SK-N-SH (cell line): Measurements from ENCODE around the gene PRKN. TPM values are rescaled to one million over a fixed set of nuclear protein-coding genes. Genes with fewer than 3 reads are reported as not detected.

Experiments
- CTCF ChIA-PET: fragments of 300-600, 350-600 bp; formaldehyde crosslinking; extraction: SDS; loops from one replicate; lab custom pipeline; 2021; lab: Yijun Ruan, JAX
- POLR2A ChIA-PET: fragments of 350-600 bp; sonication (Branson Sonifier 250); formaldehyde crosslinking; extraction: SDS; loops from one replicate; lab custom pipeline; 2020; ENCODE audit warnings: antibody characterized with exemption, inconsistent platforms; lab: Yijun Ruan, JAX
- DNase-seq: peaks from one replicate; pipeline ENCODE4 v3.0.0; 2012
- H2AFZ ChIP-seq: fragments of 200-600 bp; sonication (generic); 2 replicates; pipeline ENCODE4 v1.8.1; 2016; ENCODE audit warnings: antibody characterized with exemption, mild to moderate bottlenecking, low read depth
- H3F3A ChIP-seq: fragments of 200-600 bp; sonication (generic); replicated peaks from 2 replicates; pipeline ENCODE3; 2016; ENCODE audit warnings: antibody characterized with exemption, mild to moderate bottlenecking; ENCODE audit not compliant: insufficient read depth
- H3K27ac ChIP-seq, 2 experiments: fragments of 200-500 bp in 1 of 2; fragments of 200-600 bp in 1 of 2; sonication (Bioruptor generic) in 1 of 2; sonication (generic), shearing (Covaris generic) in 1 of 2; 2 replicates each; pipeline versions ENCODE4 v1.5.1 to v1.6.1; 2014 to 2016; ENCODE audit warnings: low read depth in 2 of 2, inconsistent platforms in 1 of 2, low read length in 1 of 2, mild to moderate bottlenecking in 1 of 2, mixed read lengths in 1 of 2
- H3K27me3 ChIP-seq: fragments of 200-600 bp; sonication (generic), shearing (Covaris generic); 2 replicates; pipeline ENCODE4 v1.6.1; 2016; ENCODE audit warnings: mixed run types; ENCODE audit not compliant: insufficient read depth
- H3K36me3 ChIP-seq, 2 experiments: fragments of 200-500 bp in 1 of 2; fragments of 200-600 bp in 1 of 2; sonication (Bioruptor generic) in 1 of 2; sonication (generic) in 1 of 2; replicated peaks in 1 of 2; 2 replicates each; pipeline versions ENCODE3 to v1.5.1; 2014 to 2016; ENCODE audit warnings: low read length in 1 of 2, mild to moderate bottlenecking in 1 of 2; ENCODE audit not compliant: insufficient read depth in 2 of 2, control insufficient read depth in 1 of 2
- H3K4me1 ChIP-seq, 2 experiments: fragments of 200-500 bp in 1 of 2; fragments of 200-600 bp in 1 of 2; sonication (Bioruptor generic) in 1 of 2; sonication (generic), shearing (Covaris generic) in 1 of 2; 2 replicates each; pipeline versions ENCODE4 v1.5.1 to v1.6.1; 2014 to 2016; ENCODE audit warnings: low read depth in 1 of 2, low read length in 1 of 2, mixed run types in 1 of 2; ENCODE audit not compliant: insufficient read depth in 2 of 2, control insufficient read depth in 1 of 2
- H3K4me2 ChIP-seq: fragments of 200-600 bp; sonication (generic), shearing (Covaris generic); 2 replicates; pipeline ENCODE4 v1.6.1; 2017; ENCODE audit warnings: mixed run types
- H3K4me3 ChIP-seq, 2 experiments: fragments of 200-500 bp in 1 of 2; fragments of 200-600 bp in 1 of 2; sonication (Bioruptor generic) in 1 of 2; sonication (generic), shearing (Covaris generic) in 1 of 2; 2 replicates each; pipeline versions ENCODE4 v1.5.1 to v1.8.1; 2014 to 2016; ENCODE audit warnings: low read depth in 2 of 2, inconsistent platforms in 1 of 2, low read length in 1 of 2, mild to moderate bottlenecking in 1 of 2, mixed read lengths in 1 of 2, moderate library complexity in 1 of 2
- H3K79me2 ChIP-seq: fragments of 200-600 bp; sonication (generic); 2 replicates; pipeline ENCODE4 v1.8.1; 2017; ENCODE audit warnings: mild to moderate bottlenecking; ENCODE audit not compliant: insufficient read depth
- H3K9ac ChIP-seq: fragments of 200-600 bp; sonication (generic); 2 replicates; pipeline ENCODE4 v1.6.1; 2017; ENCODE audit warnings: mixed run types
- H3K9me2 ChIP-seq: fragments of 200-600 bp; sonication (generic); 2 replicates; pipeline ENCODE4 v1.6.1; 2017; ENCODE audit warnings: mixed run types
- H3K9me3 ChIP-seq: fragments of 200-600 bp; sonication (generic); 2 replicates; pipeline ENCODE4 v1.6.1; 2017; ENCODE audit warnings: mixed run types, mild to moderate bottlenecking, moderate library complexity
- H4K20me1 ChIP-seq: fragments of 200-600 bp; sonication (generic); 2 replicates; pipeline ENCODE4 v1.6.1; 2017; ENCODE audit warnings: mild to moderate bottlenecking, mixed run types; ENCODE audit not compliant: insufficient read depth
- CHD2 ChIP-seq: fragments of 150-350 bp; IDR thresholded peaks from 2 replicates; pipeline ENCODE4 v1.6.1; 2018; ENCODE audit warnings: low read length; ENCODE audit not compliant: partially characterized antibody
- EZH2phosphoT487 ChIP-seq: fragments of 200-600 bp; sonication (generic); IDR thresholded peaks from 2 replicates; pipeline ENCODE4 v1.6.1; 2017; ENCODE audit warnings: low read depth, mixed run types, mild to moderate bottlenecking, antibody characterized with exemption, moderate library complexity, borderline replicate concordance
- FOXM1 ChIP-seq: IDR thresholded peaks from 2 replicates; pipeline ENCODE4 v1.4.0; 2012; ENCODE audit warnings: low read depth, mild to moderate bottlenecking
- GABPA ChIP-seq: IDR thresholded peaks from 2 replicates; pipeline ENCODE4 v1.4.0; 2012; ENCODE audit warnings: low read depth, mild to moderate bottlenecking
- GATA2 ChIP-seq: sonication (generic); formaldehyde crosslinking; IDR thresholded peaks from 2 replicates; pipeline ENCODE4 v1.5.0; 2020; ENCODE audit warnings: mild to moderate bottlenecking, missing genetic modification reagents
- JUND ChIP-seq: IDR thresholded peaks from 2 replicates; pipeline ENCODE4 v1.4.0; 2012
- MXI1 ChIP-seq: IDR thresholded peaks from 2 replicates; pipeline ENCODE4 v1.6.1; 2012; ENCODE audit warnings: mild to moderate bottlenecking, low read depth, low read length, improper control_type of control experiment
- NRF1 ChIP-seq: IDR thresholded peaks from 2 replicates; pipeline ENCODE4 v1.6.1; 2012; ENCODE audit warnings: low read depth, mild to moderate bottlenecking, low read length
- POLR2AphosphoS5 ChIP-seq: IDR thresholded peaks from 2 replicates; pipeline ENCODE4 v1.6.1; 2012; ENCODE audit warnings: low read depth, low read length
- RAD21 ChIP-seq: IDR thresholded peaks from 2 replicates; pipeline ENCODE4 v1.6.1; 2012; ENCODE audit warnings: mild to moderate bottlenecking, low read length
- RXRA ChIP-seq: IDR thresholded peaks from 2 replicates; pipeline ENCODE4 v1.4.0; 2012; ENCODE audit warnings: low read depth, mild to moderate bottlenecking, borderline replicate concordance
- YY1 ChIP-seq: IDR thresholded peaks from 2 replicates; pipeline ENCODE4 v1.4.0; 2012; ENCODE audit warnings: low read depth, mild to moderate bottlenecking
- WGBS: methylation state at CpG from one replicate; pipeline ENCODE4 v1.1.6; 2017; ENCODE audit warnings: low lambda C conversion rate; 5-methylcytosine and 5-hydroxymethylcytosine counted together
- polyA plus RNA-seq, 3 experiments: library from polyadenylated mRNA; depleted of rRNA; stranded (reverse); fragments of >200 nt; gene quantifications; 2 replicates each; pipeline ENCODE4 v1.2.3, GENCODE V29; 2012
- TF ChIP-seq, protein P1 (sequence below): IDR thresholded peaks from 2 replicates; pipeline ENCODE4 v1.6.1; 2012; ENCODE audit warnings: mild to moderate bottlenecking, low read depth, low read length, moderate library complexity
- TF ChIP-seq, protein P2 (sequence below): IDR thresholded peaks from 2 replicates; pipeline ENCODE4 v1.4.0; 2012; ENCODE audit warnings: low read depth, borderline replicate concordance
- TF ChIP-seq, protein P3 (sequence below): IDR thresholded peaks from 2 replicates; pipeline ENCODE4 v1.4.0; 2012; ENCODE audit warnings: low read depth
- TF ChIP-seq, protein P4 (sequence below): IDR thresholded peaks from 2 replicates; pipeline ENCODE4 v1.4.0; 2012; ENCODE audit warnings: low read depth, borderline replicate concordance
- TF ChIP-seq, protein P5 (sequence below): fragments of 200-600 bp; sonication (generic); IDR thresholded peaks from 2 replicates; pipeline ENCODE4 v1.6.1; 2017; ENCODE audit warnings: antibody characterized with exemption, mild to moderate bottlenecking, moderate library complexity

Gene PRKN
- polyA plus RNA-seq, 1 of the 3 experiments (the other 2 are of a cell fraction), result 0.76 TPM

DNA sequence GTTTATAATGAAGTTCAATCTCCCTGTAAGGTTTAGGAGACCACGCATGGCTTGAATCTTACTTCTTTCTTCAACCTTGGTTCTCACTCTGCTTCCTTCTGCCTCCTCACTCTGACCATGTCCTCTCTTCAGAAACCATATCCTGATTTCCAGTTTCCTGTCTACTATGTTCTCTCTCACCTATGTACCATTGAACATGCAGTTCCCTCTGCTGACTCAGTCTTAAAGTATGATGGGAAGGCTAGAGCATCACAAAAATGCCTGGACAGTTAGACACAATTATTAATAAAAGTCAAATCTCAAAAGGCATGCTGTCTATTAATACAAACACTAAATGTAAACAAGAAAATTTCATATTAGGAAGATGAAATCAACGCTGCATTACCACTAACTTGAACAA, 151.6 kb downstream of the PRKN start:
- no peak for DNase-seq
- H3K4me1 ChIP-seq, result no peaks in the 10 kb centered on the region
- H3K27ac ChIP-seq, result no peak overlapping the region
- WGBS, result 50% methylated on average over 2 of the region's 2 CpGs
- H2AFZ ChIP-seq, result no peak overlapping the region
- H3K9me2 ChIP-seq, result no peaks in the 10 kb centered on the region
- no peak overlapping the region for H3K9ac ChIP-seq
- no peak for TF ChIP-seq CHD2
- no peak for TF ChIP-seq YY1
- no peak for TF ChIP-seq RAD21
- TF ChIP-seq JUND, result no peak
- TF ChIP-seq GATA2 (CRISPR knock-in tag), result no peak
- TF ChIP-seq RXRA, result no peak
- TF ChIP-seq EZH2phosphoT487, result no peak
- TF ChIP-seq POLR2AphosphoS5, result no peak
- no peak for TF ChIP-seq MXI1
- TF ChIP-seq, protein P1, sequence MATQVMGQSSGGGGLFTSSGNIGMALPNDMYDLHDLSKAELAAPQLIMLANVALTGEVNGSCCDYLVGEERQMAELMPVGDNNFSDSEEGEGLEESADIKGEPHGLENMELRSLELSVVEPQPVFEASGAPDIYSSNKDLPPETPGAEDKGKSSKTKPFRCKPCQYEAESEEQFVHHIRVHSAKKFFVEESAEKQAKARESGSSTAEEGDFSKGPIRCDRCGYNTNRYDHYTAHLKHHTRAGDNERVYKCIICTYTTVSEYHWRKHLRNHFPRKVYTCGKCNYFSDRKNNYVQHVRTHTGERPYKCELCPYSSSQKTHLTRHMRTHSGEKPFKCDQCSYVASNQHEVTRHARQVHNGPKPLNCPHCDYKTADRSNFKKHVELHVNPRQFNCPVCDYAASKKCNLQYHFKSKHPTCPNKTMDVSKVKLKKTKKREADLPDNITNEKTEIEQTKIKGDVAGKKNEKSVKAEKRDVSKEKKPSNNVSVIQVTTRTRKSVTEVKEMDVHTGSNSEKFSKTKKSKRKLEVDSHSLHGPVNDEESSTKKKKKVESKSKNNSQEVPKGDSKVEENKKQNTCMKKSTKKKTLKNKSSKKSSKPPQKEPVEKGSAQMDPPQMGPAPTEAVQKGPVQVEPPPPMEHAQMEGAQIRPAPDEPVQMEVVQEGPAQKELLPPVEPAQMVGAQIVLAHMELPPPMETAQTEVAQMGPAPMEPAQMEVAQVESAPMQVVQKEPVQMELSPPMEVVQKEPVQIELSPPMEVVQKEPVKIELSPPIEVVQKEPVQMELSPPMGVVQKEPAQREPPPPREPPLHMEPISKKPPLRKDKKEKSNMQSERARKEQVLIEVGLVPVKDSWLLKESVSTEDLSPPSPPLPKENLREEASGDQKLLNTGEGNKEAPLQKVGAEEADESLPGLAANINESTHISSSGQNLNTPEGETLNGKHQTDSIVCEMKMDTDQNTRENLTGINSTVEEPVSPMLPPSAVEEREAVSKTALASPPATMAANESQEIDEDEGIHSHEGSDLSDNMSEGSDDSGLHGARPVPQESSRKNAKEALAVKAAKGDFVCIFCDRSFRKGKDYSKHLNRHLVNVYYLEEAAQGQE, result no peak
- TF ChIP-seq, protein P2, sequence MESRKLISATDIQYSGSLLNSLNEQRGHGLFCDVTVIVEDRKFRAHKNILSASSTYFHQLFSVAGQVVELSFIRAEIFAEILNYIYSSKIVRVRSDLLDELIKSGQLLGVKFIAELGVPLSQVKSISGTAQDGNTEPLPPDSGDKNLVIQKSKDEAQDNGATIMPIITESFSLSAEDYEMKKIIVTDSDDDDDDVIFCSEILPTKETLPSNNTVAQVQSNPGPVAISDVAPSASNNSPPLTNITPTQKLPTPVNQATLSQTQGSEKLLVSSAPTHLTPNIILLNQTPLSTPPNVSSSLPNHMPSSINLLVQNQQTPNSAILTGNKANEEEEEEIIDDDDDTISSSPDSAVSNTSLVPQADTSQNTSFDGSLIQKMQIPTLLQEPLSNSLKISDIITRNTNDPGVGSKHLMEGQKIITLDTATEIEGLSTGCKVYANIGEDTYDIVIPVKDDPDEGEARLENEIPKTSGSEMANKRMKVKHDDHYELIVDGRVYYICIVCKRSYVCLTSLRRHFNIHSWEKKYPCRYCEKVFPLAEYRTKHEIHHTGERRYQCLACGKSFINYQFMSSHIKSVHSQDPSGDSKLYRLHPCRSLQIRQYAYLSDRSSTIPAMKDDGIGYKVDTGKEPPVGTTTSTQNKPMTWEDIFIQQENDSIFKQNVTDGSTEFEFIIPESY, result no peak
- TF ChIP-seq, protein P3, sequence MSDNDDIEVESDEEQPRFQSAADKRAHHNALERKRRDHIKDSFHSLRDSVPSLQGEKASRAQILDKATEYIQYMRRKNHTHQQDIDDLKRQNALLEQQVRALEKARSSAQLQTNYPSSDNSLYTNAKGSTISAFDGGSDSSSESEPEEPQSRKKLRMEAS, result no peak
- TF ChIP-seq, protein P4, sequence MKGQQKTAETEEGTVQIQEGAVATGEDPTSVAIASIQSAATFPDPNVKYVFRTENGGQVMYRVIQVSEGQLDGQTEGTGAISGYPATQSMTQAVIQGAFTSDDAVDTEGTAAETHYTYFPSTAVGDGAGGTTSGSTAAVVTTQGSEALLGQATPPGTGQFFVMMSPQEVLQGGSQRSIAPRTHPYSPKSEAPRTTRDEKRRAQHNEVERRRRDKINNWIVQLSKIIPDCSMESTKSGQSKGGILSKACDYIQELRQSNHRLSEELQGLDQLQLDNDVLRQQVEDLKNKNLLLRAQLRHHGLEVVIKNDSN, result no peak
- no peak for TF ChIP-seq GABPA
- TF ChIP-seq, protein P5, sequence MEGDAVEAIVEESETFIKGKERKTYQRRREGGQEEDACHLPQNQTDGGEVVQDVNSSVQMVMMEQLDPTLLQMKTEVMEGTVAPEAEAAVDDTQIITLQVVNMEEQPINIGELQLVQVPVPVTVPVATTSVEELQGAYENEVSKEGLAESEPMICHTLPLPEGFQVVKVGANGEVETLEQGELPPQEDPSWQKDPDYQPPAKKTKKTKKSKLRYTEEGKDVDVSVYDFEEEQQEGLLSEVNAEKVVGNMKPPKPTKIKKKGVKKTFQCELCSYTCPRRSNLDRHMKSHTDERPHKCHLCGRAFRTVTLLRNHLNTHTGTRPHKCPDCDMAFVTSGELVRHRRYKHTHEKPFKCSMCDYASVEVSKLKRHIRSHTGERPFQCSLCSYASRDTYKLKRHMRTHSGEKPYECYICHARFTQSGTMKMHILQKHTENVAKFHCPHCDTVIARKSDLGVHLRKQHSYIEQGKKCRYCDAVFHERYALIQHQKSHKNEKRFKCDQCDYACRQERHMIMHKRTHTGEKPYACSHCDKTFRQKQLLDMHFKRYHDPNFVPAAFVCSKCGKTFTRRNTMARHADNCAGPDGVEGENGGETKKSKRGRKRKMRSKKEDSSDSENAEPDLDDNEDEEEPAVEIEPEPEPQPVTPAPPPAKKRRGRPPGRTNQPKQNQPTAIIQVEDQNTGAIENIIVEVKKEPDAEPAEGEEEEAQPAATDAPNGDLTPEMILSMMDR, result no peak
- TF ChIP-seq FOXM1, result no peak
- TF ChIP-seq NRF1, result no peak
- TF ChIP-seq, all 33 proteins: peak for 0
- POLR2A ChIA-PET, result no interaction called here
- Histone ChIP-seq H3K36me3 (no peaks in the 10 kb centered on the region), H3K4me2 (no peak overlapping the region), H3K4me3 (no peak overlapping the region), H3K9me3 (no peaks in the 10 kb centered on the region), H3F3A (no peaks in the 10 kb centered on the region), H3K79me2 (no peaks in the 10 kb centered on the region), H3K27me3 (no peaks in the 10 kb centered on the region), H4K20me1 (no peaks in the 10 kb centered on the region)
- CTCF ChIA-PET, result no interaction called here
